NCI-H128 (cell line): ENCODE data around the gene ULBP2.

Experiments
- DNase-seq: peaks from one replicate; lab custom pipeline; 2025; ENCODE audit not compliant: unreplicated experiment; lab: John Stamatoyannopoulos, UW

ULBP2 gene, protein sequence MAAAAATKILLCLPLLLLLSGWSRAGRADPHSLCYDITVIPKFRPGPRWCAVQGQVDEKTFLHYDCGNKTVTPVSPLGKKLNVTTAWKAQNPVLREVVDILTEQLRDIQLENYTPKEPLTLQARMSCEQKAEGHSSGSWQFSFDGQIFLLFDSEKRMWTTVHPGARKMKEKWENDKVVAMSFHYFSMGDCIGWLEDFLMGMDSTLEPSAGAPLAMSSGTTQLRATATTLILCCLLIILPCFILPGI

DNA sequence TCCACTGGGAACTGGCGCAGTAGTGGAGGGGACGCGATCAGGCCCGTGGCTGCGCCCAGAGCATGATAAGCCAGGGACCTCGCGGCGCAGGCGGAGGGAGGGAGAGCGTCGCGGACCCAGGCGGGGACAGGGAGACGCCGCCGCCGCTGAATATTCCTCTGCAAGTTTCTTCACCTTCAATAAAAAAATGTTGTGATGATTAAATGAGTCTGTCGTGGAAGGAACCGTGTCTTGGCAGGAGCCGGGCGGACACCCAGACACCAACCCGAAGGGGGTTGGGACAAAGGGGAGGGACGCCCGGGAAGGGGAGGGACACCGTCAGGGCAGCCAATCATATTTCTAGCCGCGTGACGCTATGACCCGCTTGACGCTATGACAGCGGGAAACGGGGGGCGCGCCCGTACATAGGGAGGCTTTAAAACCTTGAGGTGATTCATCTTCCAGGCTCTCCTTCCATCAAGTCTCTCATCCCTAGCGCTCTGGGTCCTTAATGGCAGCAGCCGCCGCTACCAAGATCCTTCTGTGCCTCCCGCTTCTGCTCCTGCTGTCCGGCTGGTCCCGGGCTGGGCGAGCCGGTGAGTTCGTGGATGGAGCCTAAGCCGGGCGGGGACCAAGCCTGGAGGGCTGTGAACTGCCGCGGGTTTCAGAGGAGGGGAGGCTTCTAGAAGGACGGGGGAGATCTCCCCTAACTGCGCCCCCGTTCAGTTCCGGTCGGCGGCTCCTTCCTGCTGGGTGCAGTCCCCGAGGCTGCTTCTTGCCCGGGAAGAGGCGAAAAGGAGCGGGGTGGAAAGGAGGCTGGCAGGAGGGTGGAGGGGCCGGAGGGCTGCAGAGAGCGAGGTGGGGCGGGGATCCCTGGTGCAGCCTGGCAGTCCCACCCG lies at the start of gene ULBP2:
ULBP2 (plus strand) TSS at position 432 of the 878 bp plus-strand sequence; CDS start at position 491, 59 bp downstream.
- peak; percentile 80 for DNase-seq

- no peak for DNase-seq
Measured at GRCh38 chr6:149895048-149895590, 46.7 kb upstream of the ULBP2 start.

DNA sequence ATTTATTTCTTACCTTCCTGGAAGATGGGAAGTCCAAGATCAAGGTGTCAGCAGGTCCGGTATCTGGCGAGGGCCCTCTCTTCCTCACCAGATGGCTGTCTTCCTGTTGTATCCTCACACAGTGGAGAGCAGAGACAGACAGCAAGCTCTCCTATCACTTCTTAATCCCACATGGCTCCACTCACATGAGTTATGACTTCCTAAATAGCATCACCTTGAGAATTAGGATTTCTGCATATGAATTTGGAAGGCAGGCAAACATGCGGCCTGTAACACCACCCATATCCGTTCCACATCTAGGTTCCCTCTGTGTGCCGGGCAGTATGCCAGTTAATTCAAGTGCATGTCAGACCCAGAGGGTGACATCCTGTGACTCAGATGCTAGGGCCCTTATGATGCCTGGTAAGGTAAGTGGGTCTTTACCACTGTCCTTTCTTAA lies 46.0 kb upstream of the ULBP2 start:
- DNase-seq = no peak

DNA sequence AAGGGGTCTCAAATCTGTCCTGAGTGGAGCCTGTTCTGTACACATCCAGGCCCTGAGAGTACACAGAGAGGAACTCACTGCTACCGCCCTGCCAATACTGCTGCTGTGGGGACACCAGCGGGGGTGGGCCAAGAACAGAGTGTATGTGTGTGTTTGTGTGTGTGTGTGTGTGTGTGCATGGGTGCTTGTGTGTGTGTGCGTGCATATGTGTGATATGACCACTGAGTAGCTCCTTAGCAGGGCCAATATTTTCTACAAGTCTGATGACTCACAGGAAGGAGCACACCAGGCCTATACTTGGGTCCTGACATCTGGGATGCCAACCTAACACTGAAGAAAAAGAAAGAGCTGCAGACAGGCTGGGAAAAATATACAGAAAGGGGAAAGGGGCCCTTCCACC lies 45.3 kb upstream of the ULBP2 start:
- no peak for DNase-seq

DNA sequence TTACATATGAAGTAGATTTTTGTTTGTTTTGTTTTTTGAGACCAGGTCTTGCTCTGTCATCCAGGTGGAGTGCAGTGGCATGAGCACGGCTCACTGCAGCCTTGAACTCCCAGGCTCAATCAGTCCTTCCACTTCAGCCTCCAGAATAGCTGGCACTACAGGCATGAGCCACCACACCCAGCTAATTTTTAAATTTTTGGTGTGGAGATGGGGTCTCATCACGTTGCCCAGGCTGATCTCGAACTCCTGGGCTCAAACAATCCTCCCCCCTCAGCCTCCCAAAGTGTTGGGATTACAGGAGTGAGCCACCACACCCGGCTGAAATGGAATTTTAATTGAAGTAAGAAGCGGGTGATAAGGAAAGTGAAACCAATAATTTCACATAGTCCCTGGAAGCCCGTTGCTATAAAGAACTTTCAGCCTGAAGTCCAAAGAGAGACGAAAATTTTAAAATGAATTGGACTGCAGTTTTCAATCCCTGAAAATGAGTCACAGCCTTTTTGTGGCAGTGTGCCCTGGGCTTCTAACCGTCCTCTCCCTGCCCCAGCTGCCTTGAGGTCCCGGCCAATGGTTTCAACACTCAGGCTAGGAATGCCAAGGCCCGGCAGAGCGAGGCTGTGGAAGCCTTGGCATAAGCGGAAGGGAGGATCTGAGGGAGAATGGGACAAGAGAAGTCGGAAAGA lies 44.7 kb upstream of the ULBP2 start:
- DNase-seq = no peak

DNA sequence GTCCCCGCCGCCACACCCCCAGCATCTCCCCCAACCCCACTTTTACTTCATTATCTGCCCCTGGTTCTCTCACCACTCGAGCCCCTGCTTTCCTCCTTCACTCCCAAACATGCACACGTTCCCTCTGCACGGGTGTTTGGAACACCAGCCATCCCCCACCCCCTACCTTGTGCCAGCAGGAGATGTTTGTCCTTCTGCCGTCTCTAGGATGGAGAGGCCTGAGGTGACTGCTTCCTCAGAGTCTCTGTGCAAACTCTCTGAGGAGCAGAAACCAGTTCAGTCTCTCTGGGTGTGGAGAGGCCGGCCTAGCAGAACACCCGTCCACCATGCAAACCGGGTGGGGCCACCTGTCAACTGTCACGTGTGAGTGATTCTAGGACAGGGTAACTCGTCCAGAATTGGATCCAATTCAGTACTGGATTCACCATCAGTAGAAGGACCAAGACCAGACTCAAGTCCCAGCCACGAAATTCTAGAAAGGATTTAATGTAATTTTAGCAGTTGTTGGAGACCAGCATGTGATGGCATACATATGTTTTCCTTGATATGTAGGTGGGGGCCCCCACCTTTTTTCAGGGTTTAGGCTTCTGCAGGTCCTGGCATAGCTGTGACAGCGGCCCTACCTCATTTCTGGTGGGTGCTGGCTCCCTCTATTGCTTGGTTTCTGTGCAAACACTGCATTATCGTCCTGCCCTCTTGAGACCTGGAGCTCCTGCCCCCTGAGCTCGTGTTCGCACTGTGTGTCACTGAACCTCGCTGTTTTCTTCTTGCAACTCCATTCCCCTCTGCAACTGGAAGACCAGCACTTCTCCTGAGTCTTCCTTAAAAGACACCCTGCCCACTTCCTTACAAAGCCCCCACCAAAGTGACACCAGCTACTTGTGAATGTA lies 43.7 kb upstream of the ULBP2 start, which contains the start of gene RAET1E:
RAET1E (minus strand) TSS at position 259 of the 890 bp plus-strand sequence. CDS start 7,212 bp downstream, outside the sequence.
- no peak for DNase-seq

DNA sequence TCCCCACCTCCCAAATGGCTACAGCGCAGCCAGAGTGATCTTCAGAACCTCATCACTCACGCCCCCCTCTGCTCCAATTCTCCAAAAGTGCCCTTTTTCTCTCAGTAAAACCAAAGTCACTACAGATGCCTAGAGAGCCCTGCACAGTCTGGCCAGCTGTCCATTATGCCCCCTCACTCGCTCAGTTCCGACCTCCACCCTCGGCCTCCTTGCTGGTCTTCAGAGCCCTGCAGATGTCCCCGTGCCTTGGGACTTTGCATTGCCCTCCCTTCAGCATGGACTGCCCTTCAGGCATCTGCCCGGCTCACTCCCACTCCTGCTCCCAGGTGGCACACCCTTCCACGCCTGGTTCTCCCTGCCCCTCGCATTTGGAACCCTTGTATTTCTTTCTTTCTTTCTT lies 42.8 kb upstream of the ULBP2 start:
- no peak for DNase-seq

GRCh38 chr6:149899486-149899885 lies 42.3 kb upstream of the ULBP2 start:
- no peak for DNase-seq

GRCh38 chr6:149899926-149900619 lies 41.7 kb upstream of the ULBP2 start:
- DNase-seq = no peak

GRCh38 chr6:149900620-149901443 lies 41.0 kb upstream of the ULBP2 start:
- no peak for DNase-seq

DNA sequence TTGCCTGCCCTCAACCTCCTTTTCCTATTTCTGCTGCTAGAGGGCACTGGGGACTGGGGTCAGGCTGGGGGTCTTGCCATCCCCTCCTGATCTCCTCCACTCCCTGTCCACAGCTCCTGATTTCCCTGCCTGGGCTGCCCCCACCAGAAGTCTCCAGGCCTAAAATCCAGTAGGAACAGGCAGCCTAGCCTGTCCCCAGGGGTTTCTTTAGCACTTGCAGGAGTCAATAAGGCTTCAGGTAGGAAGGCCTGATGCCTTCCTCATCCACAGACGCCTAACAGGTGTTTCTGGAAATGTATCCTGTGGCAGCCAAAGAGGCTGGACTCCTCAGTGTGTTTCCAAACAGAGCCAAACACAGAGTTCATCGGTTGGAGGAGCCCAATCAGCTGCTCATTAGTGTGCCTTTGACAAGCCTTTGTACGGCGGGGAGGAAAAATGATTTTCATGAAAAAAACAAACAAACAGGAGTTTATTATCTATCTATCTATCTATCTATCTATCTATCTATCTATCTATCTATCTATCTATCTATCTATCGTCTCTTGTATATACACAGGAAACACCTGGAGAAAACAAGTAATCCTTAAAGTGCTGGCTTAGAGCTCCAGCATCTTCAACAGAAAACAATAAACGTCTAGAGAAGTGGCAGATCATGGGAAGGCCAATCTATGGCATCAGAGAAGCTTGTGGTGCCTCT lies 40.2 kb upstream of the ULBP2 start:
- no peak for DNase-seq

DNA sequence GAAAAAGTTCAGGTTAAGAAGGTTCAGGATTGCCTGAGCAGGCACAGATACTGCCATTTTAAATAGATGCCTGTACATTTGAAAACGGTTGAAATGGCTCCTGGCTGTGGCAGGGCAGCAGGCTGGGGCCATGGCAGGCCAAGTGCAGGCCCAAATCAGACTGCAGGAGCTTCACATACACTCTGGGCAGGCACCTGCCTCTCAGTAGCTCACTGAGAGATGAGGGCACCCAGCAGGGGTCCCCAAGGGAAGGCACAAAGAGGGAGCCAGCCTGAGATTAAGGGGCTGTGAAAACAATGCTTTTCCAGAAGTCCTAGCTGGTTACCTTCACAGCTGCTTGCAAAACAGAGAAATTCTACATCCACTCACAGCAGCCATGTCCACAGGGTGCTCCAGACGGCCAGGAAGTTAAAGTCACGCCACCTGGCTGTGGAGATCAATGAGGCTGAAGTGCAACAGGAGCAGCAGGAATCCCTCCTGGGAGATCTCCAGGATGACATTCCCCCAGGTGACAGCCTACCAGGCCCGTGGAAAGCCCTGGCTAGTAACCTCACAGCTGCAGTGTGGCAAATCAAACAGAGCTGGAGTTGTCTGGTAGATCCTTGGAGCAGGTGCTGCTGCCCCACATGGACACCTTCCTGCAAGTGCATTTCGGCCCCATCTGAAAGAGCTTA lies 37.7 kb upstream of the ULBP2 start:
- no peak for DNase-seq

GRCh38 chr6:149904661-149905370 lies 37.0 kb upstream of the ULBP2 start:
- DNase-seq = no peak

- DNase-seq = no peak
Measured at GRCh38 chr6:149905371-149905910, 36.4 kb upstream of the ULBP2 start.

- DNase-seq = no peak
Measured at GRCh38 chr6:149905911-149906371, 35.9 kb upstream of the ULBP2 start.

- no peak for DNase-seq
Measured at GRCh38 chr6:149906405-149906804, 35.4 kb upstream of the ULBP2 start.

DNA sequence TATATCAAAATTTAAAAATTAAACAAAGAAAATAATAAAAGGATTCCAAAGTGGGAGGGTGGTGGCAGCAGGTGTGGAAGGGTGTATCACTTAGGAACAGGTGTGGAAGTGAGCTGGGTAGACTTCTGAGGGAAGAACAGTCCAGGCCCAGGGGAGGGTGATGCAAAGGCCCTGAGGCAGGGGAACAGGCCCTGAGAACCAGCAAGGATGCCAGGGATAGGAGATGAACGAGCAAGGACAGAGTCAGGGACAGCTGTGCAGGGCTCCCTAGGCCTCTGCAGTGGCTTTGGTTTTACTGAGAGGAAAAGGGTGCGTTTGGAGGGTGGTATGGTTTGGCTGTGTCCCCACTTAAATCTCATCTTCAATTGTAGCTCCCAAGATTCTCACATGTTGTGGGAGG lies 34.5 kb upstream of the ULBP2 start:
- no peak for DNase-seq
